GM19455 (cell line): Measurements from ENCODE around the gene BRCC3.

ENCODE experiments used
- ATAC-seq: cut with Tn5 transposase; IDR thresholded peaks from one replicate; pipeline ENCODE4 v1.9.1; 2021; ENCODE audit not compliant: unreplicated experiment

The BRCC3 gene

DNA sequence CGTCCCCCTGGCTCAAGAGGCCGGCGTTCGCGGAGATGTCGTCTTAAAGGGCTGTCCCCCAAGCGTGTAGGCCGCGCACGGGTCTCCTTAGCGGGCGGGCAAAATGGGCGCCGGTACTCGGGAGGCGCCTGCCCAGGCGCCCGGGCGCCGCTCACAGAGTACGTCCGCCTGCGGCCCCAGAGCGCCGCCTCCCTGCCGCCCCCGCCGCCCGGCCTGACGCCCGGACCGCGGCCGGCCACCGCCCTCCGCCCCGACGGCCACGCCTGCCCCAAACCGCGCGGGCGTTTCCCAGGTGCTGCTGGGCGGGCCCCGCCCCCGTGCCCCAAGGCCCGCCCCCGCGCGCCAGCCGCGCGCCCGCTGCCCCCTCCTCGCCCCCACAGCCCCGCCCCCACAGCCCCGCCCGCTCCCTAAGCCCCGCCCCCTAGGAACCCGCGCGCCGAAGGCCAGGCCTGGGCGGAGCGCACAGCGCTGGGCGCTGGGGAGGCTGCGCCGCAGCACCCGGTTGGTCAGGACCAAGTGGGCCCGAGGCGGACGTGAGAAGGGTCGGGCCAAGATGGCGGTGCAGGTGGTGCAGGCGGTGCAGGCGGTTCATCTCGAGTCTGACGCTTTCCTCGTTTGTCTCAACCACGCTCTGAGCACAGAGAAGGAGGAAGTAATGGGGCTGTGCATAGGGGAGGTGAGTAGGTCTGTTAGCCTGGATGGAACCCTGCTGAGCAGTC, at the start of gene BRCC3, which contains the start of the genes CMC4 and MTCP1:
Gene BRCC3, plus strand, starts transcription at position 534 of the 719 bp plus-strand sequence. Its CDS starts 20 bp downstream, at position 554.
Gene CMC4, minus strand, starts transcription at position 162 of the 719 bp plus-strand sequence. CDS start 7,113 bp downstream, outside the sequence.
Gene MTCP1, minus strand, starts transcription at position 162 of the 719 bp plus-strand sequence. CDS start 5,126 bp downstream, outside the sequence.
- ATAC-seq = peak; percentile 90

DNA sequence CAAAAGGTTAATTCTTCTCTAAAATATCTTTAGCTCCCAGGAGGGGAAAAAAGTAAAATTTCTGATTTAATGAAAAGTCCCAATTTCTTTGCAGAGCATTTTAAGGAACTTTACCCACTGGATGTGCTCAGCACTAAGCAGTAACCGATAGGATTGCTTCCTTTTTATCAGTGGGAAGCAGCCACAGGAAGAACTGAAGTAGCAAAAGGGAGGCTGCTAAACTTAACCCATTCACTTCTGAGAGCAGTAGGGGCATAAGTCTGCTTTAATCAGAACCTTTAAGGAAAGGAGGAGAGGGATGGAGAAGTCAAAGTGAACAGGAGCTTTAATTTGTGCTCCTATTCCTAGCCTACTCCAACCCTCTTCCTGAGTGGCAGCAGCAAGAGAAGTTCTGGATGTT, 48.7 kb upstream of the BRCC3 start, which contains the start of gene F8:
Gene F8, minus strand, starts transcription at position 139 of the 400 bp plus-strand sequence. CDS start 171 bp downstream, outside the sequence.
- ATAC-seq = no peak

DNA sequence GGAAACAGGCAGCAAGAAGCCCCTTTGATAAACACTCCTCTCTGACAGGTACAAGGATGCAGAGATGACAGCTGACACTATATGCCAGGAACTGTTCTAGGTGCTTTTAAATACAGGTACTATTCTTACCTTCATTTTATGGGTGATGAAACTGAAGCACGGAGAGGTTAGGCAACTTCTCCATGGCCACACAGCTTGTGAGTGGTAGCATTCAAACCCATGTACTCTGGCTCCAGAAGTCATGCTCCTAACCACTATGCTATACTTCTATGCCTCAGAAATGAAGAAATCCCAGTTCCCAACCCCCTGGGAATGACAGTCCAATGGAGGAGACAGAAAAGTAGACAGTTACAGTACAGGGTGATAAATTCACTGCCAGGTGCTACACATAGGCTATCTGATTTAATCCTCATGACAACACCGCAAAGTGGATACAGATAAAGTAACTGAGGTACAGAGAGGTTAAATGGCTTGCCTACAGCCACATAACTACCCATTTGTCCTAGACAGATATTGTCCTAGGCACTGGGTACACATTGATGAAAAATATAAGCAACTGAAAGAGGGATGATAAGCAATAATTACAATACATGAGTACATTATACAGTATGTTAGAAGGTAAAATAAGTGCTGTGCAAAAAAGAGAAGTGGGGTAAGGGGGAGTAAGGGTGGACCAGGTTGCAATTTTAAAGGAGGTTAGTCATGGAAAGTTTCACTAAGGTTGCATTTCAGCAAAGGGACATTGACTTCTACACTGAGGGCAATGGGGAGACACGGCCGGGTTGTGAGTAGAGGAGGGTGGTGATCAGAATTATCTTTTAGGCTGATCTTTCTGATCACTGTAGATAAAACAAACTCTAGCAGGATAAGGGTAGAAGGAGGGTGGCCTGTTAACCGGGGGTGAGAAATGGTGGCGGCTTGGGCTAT, 47.1 kb upstream of the BRCC3 start:
- no peak for ATAC-seq

DNA sequence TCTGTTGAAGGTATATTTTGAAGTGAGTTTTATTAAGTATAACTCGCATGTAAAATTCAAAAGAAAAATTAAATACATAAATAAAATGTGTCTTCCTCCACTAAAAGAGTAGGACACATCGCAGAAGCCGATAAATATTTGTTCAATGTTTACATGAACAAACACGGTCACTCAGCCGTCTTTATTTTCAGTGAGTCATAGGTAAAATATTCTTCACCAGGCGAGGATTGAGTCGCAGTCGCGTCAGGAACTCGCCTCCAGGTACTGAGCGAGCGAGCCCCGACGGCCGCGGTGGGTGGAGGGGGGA, 44.9 kb upstream of the BRCC3 start:
- no peak for ATAC-seq

DNA sequence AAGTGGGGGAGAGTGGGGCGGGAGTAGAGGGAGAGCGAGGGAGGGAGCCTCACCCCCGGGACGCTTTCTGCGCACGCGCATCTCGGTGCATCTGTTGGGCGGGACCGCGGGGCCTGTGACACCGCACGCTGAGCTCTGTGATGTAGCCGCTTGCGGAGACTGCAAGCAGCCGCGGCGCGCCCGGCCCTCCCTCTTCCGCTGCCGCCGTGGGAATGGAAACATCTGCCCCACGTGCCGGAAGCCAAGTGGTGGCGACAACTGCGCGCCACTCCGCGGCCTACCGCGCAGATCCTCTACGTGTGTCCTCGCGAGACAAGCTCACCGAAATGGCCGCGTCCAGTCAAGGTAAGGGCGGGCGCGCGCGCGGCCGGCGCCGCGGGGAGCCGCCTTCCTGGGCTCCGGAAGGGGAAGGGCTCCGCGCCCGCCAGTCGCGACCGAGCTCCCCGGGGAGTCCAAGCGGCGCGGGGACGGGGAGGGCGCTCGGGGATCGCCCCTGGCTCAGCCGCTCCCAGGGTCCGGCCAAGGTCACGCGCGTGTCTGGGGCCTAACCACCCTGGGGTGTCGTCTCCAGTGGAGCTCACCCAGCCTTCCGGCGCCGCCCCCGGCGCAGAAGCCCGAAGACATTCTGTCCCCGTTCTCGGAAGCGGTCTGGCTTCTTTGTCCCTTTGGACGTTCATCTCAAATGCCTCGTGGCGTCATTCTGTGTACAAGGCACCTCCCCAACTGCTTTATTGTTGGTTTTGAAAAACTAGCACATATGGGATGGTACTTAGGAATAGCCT, 44.4 kb upstream of the BRCC3 start, which contains the start of gene FUNDC2:
Gene FUNDC2, plus strand, starts transcription at position 118 of the 782 bp plus-strand sequence. Its CDS starts 95 bp downstream, at position 213.
- peak; percentile 92 for ATAC-seq

DNA sequence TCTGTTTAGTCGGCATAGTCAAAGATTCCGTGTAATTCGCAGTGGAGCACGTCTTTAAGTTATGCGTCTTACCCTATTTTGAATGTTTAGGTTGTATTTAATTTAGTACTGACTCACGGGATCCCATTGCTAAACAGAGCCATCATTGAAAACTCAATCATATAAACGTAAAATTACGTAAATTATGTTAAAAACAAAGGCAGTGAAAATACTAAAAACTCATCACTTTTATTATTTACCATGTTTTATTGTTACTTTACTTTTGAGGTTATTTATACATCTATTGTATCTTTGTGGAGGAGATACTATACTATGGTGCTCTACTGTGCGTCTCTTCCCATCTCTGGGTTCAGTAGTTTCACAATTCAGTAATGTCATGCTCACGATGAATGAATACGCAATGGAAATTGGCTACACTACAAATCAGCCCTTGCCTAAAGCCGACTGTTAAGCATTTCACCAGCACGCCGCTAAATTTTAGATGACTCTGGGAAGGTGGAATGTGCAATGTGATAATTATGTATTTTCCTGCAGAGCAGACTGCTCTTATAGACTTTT, 43.7 kb upstream of the BRCC3 start:
- no peak for ATAC-seq

DNA sequence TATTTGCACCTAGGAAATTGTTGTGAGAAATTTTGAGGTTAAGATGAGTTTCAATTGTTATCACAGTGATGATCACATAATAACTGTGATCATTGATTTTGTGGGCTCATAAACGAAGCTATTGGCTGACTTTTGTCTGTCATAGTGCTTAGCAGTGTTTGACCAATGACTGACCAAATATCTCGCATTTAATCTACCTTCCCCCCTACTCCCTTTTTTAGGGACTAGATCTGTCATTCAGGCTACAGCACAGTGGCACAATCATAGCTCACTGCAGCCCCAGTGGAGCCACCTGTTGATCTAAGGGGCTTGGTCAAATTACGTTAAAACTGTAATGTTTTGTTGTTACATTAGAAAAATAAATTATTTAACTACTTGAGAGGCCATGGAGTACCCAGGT, 43.2 kb upstream of the BRCC3 start:
- no peak for ATAC-seq

DNA sequence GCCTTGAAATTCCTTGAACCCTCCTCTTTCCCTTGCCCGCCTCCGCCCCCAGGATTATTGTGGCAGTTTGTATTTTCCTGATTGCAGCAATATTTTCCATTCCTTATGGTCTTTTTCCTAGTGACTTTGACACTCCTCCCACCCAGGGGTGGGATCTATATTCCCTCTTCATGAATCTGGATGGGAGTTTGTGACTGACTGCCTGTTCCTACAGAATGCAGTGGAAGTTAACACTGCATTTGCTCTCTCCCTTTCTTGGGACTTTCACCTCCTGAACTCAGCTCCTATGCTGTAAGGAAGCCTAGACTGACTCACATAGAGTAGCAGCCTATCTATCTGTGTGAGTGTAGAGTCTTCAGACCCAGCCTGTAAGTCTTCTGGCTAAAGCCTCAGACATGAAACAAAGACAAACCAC, 42.4 kb upstream of the BRCC3 start:
- no peak for ATAC-seq

DNA sequence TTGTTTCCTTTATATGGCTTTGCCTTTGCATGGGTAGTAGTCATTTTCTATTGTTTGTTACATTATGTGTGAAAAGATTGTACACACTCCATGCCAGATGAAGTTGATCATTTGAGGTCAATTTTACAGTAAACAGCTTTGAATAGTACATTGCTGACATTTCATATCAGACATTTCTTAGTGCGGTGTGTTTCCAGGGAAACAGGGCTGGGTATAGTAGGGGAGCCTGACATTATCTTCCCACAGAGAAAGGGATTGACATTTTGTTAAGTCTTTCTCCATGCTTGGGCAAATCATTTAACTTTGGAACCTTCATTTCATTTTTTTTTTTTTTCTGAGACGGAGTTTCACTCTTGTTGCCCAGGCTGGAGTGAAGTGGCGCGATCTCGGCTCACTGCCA, 39.7 kb upstream of the BRCC3 start:
- ATAC-seq = no peak

DNA sequence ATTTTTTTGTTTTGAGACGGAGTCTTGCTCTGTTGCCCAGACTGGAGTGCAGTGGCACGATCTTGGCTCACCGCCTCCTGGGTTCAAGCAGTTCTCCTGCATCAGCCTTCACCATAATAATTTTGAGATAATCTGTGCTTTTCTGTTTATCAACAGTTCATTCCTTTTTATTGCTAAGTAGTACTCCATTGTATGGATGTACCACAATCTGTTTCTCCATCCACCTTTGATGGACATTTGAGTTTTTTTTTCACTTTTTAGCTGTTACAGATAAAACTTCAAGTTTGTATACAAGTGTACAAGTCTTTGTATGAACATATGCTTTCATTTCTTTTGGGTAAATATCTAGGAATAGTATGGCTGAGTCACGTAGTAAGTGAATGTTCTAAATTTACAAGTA, 35.6 kb upstream of the BRCC3 start:
- ATAC-seq = no peak

DNA sequence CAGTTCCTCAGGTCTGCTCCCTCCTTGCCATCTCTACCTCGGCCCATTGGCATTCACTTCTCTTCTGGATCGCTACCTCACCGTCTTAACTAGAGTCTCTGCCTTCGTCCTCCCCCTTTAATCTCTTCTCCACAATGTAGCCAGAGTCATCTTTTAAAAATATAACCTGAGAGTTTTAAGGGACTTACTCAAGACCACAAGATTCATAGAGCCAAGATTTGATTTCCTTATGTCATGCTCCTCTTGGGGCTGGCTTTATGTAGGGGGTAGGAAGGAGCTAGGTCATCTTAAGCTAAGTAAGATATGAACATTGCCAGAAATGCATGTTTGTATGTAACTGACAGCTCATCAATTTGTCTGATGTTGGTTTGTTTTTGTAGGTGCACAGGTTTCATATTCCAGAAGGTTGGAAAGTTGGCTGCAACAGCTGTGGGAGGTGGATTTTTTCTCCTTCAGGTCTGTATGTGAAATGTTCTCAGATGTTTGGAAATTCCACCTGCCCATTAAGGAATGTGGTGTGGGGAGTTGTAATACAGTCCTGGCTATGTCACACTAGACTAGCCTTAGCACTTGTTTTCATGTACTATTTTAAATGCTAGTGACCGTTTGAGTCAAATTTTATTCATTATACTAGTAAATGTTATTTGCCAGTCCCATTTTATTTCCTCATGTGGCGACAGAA, 25.0 kb upstream of the BRCC3 start:
- ATAC-seq = no peak

DNA sequence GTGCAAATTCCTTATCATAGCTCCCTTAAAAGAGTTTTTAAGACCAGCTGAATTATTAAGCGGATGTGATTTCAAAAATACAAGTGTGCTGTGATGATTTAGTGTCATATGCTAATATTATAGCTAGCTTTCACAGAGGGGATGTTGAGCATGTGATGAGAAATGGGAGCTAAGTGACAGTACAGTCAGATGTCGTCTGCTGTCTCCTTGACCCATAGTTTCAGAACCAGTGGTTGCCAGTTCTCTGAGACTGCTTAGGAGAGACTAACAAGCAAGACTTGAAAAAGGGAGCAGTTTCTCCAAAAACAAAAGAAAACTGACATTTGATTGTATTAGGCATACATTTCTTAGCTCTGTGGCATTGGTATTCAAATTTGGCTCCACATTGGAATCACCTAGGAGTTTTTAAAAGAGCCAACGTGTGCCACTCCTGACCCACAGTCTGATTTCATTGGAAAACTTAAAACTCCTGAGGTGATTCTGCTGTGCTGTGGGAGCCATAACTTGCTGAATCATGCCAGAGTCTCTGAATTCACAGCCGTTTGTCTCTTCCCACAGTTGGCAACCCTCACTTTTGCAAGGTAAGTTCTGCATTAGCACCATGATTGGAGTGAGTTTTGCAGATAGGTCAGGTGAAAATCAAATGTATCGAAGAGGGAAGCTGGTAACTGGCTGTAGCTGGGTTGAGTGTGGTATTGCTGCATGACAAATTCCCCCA, 24.3 kb upstream of the BRCC3 start:
- ATAC-seq = no peak

DNA sequence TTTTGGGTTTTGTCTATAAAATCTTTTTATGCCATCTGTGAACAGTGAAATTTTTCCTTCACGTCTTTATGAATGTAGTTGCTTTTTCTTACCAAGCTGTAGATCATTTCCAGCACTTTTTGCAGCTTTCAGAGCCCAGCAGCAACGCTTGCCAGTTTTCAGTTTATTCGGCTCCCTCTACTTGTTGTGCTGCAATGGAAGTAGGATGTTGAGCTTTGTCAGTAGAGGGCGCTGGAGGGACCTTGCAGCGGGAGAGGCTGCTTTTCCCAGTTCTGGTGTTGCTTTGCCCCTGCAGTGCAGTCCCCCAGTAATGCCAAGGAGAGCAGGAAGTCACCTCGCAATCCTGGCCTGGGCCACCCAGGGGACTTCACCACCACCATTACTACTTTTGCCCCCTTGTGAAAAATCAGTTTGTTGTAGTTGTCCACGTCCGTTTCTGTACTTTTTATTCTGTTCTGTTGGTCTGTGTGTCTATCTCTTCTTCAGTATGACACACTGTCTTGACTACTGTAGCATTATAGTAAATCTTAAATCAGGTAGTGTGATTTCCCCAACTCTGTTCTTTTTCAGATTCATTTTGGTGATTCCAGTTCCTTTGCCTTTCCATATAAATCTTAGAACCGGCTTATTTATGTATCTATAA, 22.2 kb upstream of the BRCC3 start:
- ATAC-seq = no peak

DNA sequence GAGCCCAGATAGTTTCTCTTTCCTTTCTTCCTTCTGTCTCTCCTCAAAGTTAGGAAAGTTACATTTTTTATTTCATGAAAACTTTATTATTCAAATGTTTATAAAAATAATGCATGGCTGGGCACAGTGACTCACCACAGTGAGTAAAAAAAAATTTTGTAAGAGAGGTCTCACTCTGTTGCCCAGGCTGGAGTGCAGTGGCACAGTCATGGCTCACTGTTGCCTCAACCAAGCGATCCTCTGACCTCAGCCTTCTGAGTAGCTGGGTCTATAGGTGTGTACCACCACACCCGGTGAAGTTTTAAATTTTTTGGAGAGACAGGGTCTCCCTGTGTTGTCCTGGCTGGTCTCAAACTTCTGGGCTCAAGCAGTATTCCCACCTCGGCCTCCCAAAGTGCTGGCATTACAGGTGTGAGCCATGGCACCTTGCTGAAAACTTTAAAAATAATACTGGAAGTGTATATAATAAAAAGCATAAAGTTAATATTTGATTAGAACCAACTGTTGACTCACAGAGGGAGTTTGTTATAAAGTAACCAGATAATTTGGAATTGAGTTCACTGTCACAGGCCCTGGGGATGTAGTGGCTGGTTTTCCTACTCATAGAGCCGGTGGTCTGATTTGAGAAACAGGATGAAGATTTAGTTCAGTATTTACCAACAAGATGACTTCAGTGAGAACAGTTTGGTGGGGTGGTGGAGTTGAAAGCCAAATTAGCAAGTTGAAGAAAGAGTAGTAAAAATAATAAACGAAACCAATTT, 18.4 kb upstream of the BRCC3 start:
- no peak for ATAC-seq

DNA sequence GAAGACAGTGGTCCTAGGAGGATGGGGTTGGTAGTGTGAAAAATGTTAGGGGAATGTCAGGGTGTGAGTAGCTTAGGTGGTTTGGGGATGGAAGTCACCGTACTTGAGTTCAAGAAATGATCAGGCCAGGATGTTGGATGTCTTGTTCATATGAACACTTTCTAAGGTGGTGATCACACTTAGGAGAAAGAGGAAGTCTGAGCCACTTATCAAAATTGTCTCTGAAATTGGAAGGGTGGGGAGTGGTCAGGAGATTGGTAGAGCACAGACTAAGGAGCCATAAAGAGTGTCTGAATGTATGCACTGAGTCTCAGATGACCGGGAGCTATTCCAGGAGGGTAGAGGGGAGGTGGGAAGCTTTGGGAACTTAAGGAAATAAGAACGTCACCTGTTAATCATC, 17.7 kb upstream of the BRCC3 start:
- no peak for ATAC-seq

DNA sequence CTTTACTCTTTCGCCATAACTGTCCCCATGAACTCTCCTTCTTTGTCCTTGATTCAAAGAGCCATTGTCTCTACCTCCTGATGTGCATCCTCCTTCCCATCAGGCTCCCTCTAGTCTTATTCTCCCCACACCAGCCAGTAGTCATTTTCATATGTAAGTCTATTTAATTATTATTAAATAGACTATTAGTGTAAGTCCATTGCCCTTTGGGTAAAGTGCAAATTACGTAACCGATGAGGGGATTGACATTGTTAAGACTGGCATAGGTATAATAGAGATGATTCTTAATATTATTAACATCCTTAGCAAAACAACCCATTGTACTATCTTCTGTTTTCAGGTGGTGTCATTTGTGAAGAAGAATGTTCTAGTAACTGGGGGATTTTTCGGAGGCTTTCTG, 17.1 kb upstream of the BRCC3 start:
- no peak for ATAC-seq

DNA sequence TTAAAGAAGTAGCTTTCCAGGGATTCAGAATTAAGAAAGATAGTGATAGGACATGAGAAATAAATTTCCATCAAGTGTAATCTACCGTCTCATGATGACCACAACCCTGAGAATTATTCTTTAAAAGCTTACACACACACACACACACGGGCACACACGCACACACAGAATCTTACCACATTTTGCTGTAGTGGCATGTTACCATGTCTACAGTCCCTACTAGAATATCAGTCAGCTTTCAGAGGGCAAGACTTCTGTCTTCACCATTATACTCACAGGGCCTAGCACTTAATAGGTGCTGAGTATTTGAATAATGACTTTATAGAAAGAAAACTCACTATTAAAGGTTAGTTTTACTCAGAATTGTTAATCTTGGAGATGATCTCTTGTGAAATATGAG, 15.8 kb upstream of the BRCC3 start:
- ATAC-seq = no peak

DNA sequence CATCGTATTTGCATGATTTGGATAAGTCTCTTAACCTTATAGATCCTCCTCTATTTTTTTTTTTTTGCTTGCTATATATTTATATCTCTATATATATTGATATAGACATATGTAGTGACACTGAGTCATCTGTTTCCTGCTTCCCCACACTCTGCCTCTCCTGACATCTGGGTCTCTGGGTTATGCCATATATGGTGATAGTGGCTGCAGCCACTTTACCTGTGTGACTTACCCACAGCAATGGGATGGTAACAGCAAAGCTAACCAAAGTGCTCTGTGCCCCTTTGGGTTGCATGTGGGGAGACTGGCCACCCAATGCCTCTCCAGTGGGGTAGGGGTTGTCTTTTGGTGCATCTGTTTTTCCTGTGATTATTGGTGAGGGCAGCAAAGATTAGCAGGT, 14.8 kb upstream of the BRCC3 start:
- ATAC-seq = no peak
